Stomach smooth muscle (tissue), 2 donors: ENCODE results near the gene SLC18B1.

Experiments used
- H3K27ac ChIP-seq: one replicate; pipeline ENCODE4 v1.7.0; 2013; ENCODE audit warnings: mild to moderate bottlenecking, low read length, inconsistent platforms
- H3K27me3 ChIP-seq, 2 donors: one replicate each; pipeline ENCODE4 v1.7.0; 2013; ENCODE audit warnings: low read length in 2 of 2; ENCODE audit not compliant: insufficient read depth in 2 of 2, control insufficient read depth in 1 of 2
- H3K36me3 ChIP-seq, 2 donors: one replicate each; pipeline ENCODE4 v1.7.0; 2013; ENCODE audit warnings: low read length in 2 of 2; ENCODE audit not compliant: control insufficient read depth in 2 of 2, insufficient read depth in 2 of 2
- H3K4me1 ChIP-seq: one replicate; pipeline ENCODE4 v1.7.0; 2013; ENCODE audit warnings: low read length; ENCODE audit not compliant: control insufficient read depth, insufficient read depth
- H3K4me3 ChIP-seq, 2 donors: one replicate each; pipeline ENCODE4 v1.7.0; 2013; ENCODE audit warnings: low read length in 2 of 2
- H3K9ac ChIP-seq, 2 donors: one replicate each; pipeline ENCODE4 v1.7.0; 2013; ENCODE audit warnings: low read length in 2 of 2, mild to moderate bottlenecking in 1 of 2
- H3K9me3 ChIP-seq, 2 donors: one replicate each; pipeline ENCODE4 v1.7.0; 2013; ENCODE audit warnings: low read length in 2 of 2; ENCODE audit not compliant: control insufficient read depth in 2 of 2
- donor health status: healthy.
- donor health status: Pancreatic carcinoma.

The SLC18B1 gene

GRCh38 chr6:132719736-132720448 lies 78.5 kb downstream of the SLC18B1 start:
- Histone ChIP-seq H3K36me3 (no peaks in the 10 kb centered on the region), H3K27me3 (no peaks in the 10 kb centered on the region), H3K9me3 (no peaks in the 10 kb centered on the region), H3K4me3 (no peak overlapping the region), H3K27ac (no peak overlapping the region), H3K9ac (no peak overlapping the region), H3K4me1 (no peaks in the 10 kb centered on the region)
